SK-MEL-5 (cell line): ENCODE results near the gene CRACR2A. TPM values are rescaled to one million over a fixed set of nuclear protein-coding genes. Genes with fewer than 3 reads are reported as not detected.

Experiments
- DNase-seq: peaks from one replicate; pipeline ENCODE4 v3.0.0-alpha.2; 2016; ENCODE audit warnings: low read depth, low spot score
- in situ Hi-C: cut with HindIII; loops from 2 replicates; pipeline ENCODE4 v1.10.0; 2016; ENCODE audit warnings: low sequenced_read_pairs, high pct_unique_total_duplicates, low pct_unique_long_range_greater_than_20kb
- total RNA-seq: library from RNA; depleted of rRNA; stranded (reverse); fragments of >200 nt; shearing (Covaris generic); gene quantifications from 2 replicates; pipeline ENCODE4 v1.2.3, GENCODE V29; 2014

The CRACR2A gene
- total RNA-seq, 1 experiment from 2014 or later = 9.2 TPM

GRCh38 chr12:3644104-3644503 lies 108.8 kb downstream of the CRACR2A start:
- in situ Hi-C loops = no loop called here

GRCh38 chr12:3641428-3642018 lies 111.4 kb downstream of the CRACR2A start:
- in situ Hi-C loops = no loop called here
- no peak for DNase-seq

More at GRCh38 chr12:3644104-3644503, 108.8 kb downstream of the CRACR2A start:
- peak; percentile 44 for DNase-seq

- DNase-seq = no peak
- in situ Hi-C loops = no loop called here
Observed at GRCh38 chr12:3636328-3636727, 116.6 kb downstream of the CRACR2A start.

GRCh38 chr12:3634348-3634747 lies 118.6 kb downstream of the CRACR2A start:
- in situ Hi-C loops = no loop called here
- DNase-seq = no peak

GRCh38 chr12:3633396-3633795 lies 119.5 kb downstream of the CRACR2A start:
- in situ Hi-C loops = no loop called here
- no peak for DNase-seq

- in situ Hi-C loops = no loop called here
- no peak for DNase-seq
Observed at GRCh38 chr12:3632754-3633153, 120.2 kb downstream of the CRACR2A start.

GRCh38 chr12:3632256-3632655 lies 120.7 kb downstream of the CRACR2A start:
- in situ Hi-C loops = no loop called here
- DNase-seq = no peak

- no peak for DNase-seq
- in situ Hi-C loops = no loop called here
Observed at GRCh38 chr12:3631759-3632158, 121.2 kb downstream of the CRACR2A start.

- in situ Hi-C loops = no loop called here
- DNase-seq = no peak
Observed at GRCh38 chr12:3631272-3631637, 121.7 kb downstream of the CRACR2A start.

- in situ Hi-C loops = no loop called here
- no peak for DNase-seq
Observed at GRCh38 chr12:3630621-3631271, 122.2 kb downstream of the CRACR2A start.

- in situ Hi-C loops = no loop called here
- no peak for DNase-seq
Observed at GRCh38 chr12:3630111-3630510, 122.8 kb downstream of the CRACR2A start.

GRCh38 chr12:3629057-3629830 lies 123.7 kb downstream of the CRACR2A start:
- in situ Hi-C loops = no loop called here
- DNase-seq = no peak

- in situ Hi-C loops = no loop called here
- DNase-seq = peak; percentile 5
Observed at GRCh38 chr12:3628629-3629028, 124.3 kb downstream of the CRACR2A start.

- in situ Hi-C loops = no loop called here
- DNase-seq = no peak
Observed at GRCh38 chr12:3627336-3627735, 125.6 kb downstream of the CRACR2A start.

GRCh38 chr12:3624273-3624672 lies 128.6 kb downstream of the CRACR2A start:
- DNase-seq = no peak
- in situ Hi-C loops = no loop called here

- no peak for DNase-seq
- in situ Hi-C loops = no loop called here
Observed at GRCh38 chr12:3622822-3623690, 129.9 kb downstream of the CRACR2A start.

GRCh38 chr12:3622021-3622821 lies 130.7 kb downstream of the CRACR2A start:
- DNase-seq = no peak
- in situ Hi-C loops = no loop called here
